Cardiac fibroblast (primary cell): ENCODE data around the gene KSR1.
"Not testable (repeated sequence)": the region's sequence is repeated elsewhere in the genome, so short reads cannot be mapped to it uniquely, and the experiment has no call there.

Source experiments
- DNase-seq, 2 donors: peaks; one replicate each; pipeline versions ENCODE4 v3.0.0 to v3.0.0-alpha.2; 2010; ENCODE audit warnings: low read depth in 2 of 2
- H3K4me3 ChIP-seq, 2 donors: replicated peaks in 1 of 2; 1 replicate in 1 of 2; 2 replicates in 1 of 2; pipeline ENCODE4 v1.5.1; 2011; ENCODE audit warnings: low read depth in 2 of 2, low read length in 2 of 2, mild to moderate bottlenecking in 2 of 2, moderate library complexity in 1 of 2
- TF ChIP-seq, protein P1 (sequence below): IDR thresholded peaks from one replicate; pipeline ENCODE4 v1.5.1; 2011; ENCODE audit warnings: low read depth, mild to moderate bottlenecking, low read length, inconsistent platforms

Gene KSR1

DNA sequence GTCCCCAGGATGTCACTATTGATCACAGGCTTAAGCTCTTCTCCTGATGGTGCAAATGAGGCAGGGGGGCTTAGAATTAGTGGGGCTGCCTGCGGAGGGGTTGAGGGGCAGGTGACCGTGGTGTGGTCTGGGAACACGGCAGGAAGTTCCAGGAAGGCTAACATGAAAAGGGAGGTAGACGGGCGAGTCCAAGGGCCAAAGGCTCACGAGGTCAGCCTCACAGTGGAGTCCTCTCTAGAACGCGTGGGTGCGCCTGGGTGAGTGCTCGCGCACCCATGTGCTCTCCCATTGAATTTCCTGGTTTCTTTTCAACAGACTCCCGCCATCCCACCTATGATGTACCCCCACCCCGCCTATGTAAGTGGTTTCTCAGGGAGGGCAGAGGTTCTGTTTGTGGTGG, 190.0 kb downstream of the KSR1 start:
- no peak overlapping the region for H3K4me3 ChIP-seq
- DNase-seq, result no peak
- TF ChIP-seq, protein P1, sequence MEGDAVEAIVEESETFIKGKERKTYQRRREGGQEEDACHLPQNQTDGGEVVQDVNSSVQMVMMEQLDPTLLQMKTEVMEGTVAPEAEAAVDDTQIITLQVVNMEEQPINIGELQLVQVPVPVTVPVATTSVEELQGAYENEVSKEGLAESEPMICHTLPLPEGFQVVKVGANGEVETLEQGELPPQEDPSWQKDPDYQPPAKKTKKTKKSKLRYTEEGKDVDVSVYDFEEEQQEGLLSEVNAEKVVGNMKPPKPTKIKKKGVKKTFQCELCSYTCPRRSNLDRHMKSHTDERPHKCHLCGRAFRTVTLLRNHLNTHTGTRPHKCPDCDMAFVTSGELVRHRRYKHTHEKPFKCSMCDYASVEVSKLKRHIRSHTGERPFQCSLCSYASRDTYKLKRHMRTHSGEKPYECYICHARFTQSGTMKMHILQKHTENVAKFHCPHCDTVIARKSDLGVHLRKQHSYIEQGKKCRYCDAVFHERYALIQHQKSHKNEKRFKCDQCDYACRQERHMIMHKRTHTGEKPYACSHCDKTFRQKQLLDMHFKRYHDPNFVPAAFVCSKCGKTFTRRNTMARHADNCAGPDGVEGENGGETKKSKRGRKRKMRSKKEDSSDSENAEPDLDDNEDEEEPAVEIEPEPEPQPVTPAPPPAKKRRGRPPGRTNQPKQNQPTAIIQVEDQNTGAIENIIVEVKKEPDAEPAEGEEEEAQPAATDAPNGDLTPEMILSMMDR, result no peak

DNA sequence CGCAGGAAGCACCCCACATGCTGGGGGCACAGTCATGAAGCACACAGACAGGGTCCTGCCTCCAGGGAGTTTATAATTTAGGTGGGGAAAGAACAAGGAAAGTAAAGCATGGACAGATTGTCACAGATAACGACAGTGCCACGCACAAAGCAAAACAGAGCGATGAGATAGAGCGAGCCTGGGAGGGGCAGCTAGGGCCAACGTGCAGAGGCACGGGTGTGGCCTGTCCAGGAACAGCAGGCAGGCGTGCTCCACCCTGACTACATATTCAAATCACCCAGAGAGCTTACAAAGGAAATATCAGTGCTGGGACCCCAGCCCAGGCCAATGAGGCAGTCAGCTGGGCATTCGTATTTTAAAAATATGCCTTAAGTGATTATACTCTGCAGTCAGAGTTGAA, 191.5 kb downstream of the KSR1 start:
- no peak overlapping the region for H3K4me3 ChIP-seq
- TF ChIP-seq, protein P1, result no peak
- DNase-seq, result no peak

DNA sequence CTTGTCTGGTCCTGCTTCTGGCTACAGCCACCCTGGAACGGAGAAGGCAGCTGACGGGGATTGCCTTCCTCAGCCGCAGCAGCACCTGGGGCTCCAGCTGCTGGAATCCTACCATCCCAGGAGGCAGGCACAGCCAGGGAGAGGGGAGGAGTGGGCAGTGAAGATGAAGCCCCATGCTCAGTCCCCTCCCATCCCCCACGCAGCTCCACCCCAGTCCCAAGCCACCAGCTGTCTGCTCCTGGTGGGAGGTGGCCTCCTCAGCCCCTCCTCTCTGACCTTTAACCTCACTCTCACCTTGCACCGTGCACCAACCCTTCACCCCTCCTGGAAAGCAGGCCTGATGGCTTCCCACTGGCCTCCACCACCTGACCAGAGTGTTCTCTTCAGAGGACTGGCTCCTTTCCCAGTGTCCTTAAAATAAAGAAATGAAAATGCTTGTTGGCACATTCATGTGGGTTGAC, 192.9 kb downstream of the KSR1 start:
- not testable (repeated sequence) for DNase-seq, H3K4me3 ChIP-seq

DNA sequence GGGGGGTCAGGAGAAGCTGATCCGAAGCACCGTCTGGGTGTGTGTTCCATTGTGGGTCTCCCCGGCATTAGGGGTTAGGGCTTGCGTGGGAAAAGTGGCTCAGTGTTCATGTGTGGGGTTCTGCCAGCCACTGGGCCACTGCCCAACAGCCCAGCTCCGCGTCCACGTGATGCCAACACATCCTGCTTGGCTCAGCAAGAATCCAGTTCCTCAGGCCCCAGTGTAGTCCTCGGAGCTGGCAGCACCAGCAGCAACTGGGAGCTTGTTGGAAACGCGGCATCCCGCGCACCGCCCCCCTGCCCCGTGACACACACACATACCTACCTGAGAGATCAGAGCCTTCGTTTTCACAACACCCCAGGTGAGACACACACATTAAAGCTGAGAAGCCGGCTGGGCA, 193.7 kb downstream of the KSR1 start:
- TF ChIP-seq, protein P1, result no peak
- no peak overlapping the region for H3K4me3 ChIP-seq
- no peak for DNase-seq

DNA sequence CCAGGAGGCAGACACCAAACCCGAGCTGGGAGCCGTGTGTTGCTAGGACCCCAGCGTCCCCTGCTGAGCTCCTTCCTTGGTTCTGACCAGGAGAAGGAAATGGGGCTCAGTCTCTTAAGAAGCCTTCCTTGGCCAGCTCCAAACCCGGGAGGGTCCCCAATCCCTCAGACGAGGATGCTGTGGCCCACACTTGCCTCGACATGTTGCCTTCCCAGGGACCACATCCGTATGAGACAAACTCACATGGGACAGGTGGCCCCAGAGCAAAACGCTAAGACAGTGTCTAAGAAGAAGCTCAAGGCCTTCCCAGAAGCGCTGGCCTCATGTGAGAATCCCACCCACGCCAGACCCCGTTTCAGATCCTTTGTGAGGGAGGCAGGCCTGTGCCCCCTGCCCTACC, 194.6 kb downstream of the KSR1 start:
- TF ChIP-seq, protein P1, result no peak
- H3K4me3 ChIP-seq, result no peak overlapping the region
- DNase-seq, result no peak

DNA sequence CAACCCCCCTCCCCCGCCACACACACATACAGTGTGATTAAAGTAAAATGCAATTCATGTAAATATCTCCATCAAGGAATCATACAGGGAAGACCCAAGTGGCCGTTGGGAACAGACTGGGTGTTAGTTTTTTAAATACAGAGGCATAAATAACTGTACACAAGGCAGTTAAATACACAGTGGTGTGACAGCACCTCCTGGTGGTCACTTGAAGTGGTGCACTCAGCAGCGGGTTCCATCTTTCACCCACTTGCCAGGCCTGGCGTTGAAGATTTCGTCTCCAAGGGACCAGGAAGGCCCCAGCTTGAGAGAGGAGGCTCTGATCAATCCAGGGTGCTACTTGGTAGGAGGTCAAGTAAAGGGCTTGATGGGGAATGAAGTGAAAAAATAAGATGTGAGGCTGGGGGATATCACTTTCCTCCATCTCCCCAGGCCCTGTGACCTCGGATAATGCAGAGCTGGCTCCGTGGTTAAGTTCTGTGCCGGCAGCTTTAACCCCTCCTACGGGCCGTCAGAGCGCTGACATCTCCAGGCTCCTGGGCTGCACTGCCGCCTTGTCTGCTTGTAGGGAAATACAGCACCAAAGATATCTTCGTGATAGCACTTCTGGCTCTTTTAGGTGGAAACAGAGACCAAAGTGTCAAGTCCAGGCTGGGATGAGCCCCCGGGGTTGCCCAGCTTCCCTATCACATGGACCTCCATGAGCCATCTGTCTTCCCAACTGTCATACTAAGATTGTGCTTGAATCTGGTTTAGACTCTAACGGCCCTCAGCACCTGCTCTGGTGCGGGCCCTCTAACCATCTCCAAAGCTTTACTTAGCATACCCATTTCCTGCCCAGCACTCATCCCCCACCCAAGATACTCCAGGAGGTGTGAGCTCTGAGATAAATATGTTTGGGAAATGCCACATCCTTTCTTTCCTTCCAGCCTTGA, 195.4 kb downstream of the KSR1 start:
- TF ChIP-seq, protein P1, result peak; percentile 66
- peak; percentile 58 to 73 for DNase-seq
- H3K4me3 ChIP-seq, result no peak overlapping the region

DNA sequence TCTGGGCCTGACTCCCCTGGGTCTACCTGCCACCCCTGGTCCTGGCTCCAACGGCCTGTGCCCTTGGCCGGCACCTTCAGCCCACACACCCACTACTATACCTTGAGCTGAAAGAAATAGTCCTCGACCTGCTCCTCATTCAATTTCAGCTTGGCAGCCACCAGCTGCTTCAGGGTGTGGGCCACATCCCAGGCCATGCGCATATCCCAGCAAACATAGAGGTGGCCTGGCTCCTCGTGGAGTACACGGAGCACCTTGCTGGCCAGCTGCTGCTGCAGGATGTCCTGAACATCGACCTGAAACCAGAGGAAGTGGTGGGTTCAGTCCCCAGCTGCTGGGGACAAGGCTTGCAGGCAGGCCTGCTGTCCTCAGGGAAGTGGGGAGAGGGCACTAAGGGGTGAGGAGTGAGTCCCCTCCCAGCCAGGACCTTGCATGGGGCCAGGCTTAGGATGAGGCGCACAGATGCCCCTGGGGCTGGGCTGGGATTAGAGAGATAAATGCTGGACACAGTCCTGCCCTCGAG, 197.3 kb downstream of the KSR1 start:
- DNase-seq, H3K4me3 ChIP-seq: not testable (repeated sequence)
